Thyroid gland (tissue), 4 donors: ENCODE results near the gene KIF17. TPM values are rescaled to one million over a fixed set of nuclear protein-coding genes. Genes with fewer than 3 reads are reported as not detected.

ENCODE experiments used
- DNase-seq, 2 donors: peaks; one replicate each; pipeline ENCODE4 v3.0.0-alpha.2; 2019
- H3K27ac ChIP-seq, 3 donors: fragments of 200-600 bp; sonication (generic); 1 replicate in 2 of 3; 2 replicates in 1 of 3; pipeline ENCODE4 v1.5.1; 2016 to 2019; ENCODE audit warnings: mild to moderate bottlenecking in 1 of 3, moderate library complexity in 1 of 3
- H3K27me3 ChIP-seq: fragments of 200-600 bp; sonication (generic); one replicate; pipeline ENCODE4 v1.5.1; 2019
- H3K36me3 ChIP-seq, 2 donors: fragments of 200-600 bp; sonication (generic); one replicate each; pipeline ENCODE4 v1.5.1; 2016 to 2019
- H3K4me1 ChIP-seq, 2 donors: fragments of 200-600 bp; sonication (generic); one replicate each; pipeline ENCODE4 v1.5.1; 2017 to 2019
- H3K4me3 ChIP-seq, 3 donors: fragments of 200-600 bp; sonication (generic); replicated peaks in 1 of 3; 1 replicate in 2 of 3; 2 replicates in 1 of 3; pipeline ENCODE4 v1.5.1; 2016; ENCODE audit warnings: mild to moderate bottlenecking in 1 of 3
- H3K9me3 ChIP-seq: fragments of 200-600 bp; sonication (generic); one replicate; pipeline ENCODE4 v1.5.1; 2017
- POLR2A ChIP-seq, 2 donors: fragments of 450-650 bp; IDR thresholded peaks; one replicate each; pipeline ENCODE4 v1.6.1; 2017; ENCODE audit warnings: antibody characterized with exemption in 2 of 2, mild to moderate bottlenecking in 2 of 2, moderate library complexity in 1 of 2
- WGBS, 2 donors: methylation state at CpG; one replicate each; pipeline ENCODE4 v1.1.5; 2017; 5-methylcytosine and 5-hydroxymethylcytosine counted together
- intact Hi-C: fragments of 100-400 bp; cut with DNase I; formaldehyde crosslinking; loops from one replicate; pipeline ENCODE4 v1.15.1; 2023
- total RNA-seq, 4 donors: library from RNA; depleted of rRNA; stranded (reverse); fragments of >200 nt; gene quantifications; one replicate each; pipeline ENCODE4 v1.2.3, GENCODE V29; 2016
- TF ChIP-seq, protein P1 (sequence below), 6 experiments: fragments of 200-600 bp in 3 of 6; fragments of 450-650 bp in 3 of 6; sonication (generic) in 3 of 6; IDR thresholded peaks; one replicate each; pipeline ENCODE4 v1.5.1; 2016 to 2019; ENCODE audit warnings: antibody characterized with exemption in 6 of 6, mild to moderate bottlenecking in 2 of 6, inconsistent platforms in 1 of 6, moderate library complexity in 1 of 6

The KIF17 gene
- total RNA-seq, 4 donors from 2014 or later: 7.5 to 11.5 (median 8.6) TPM

DNA sequence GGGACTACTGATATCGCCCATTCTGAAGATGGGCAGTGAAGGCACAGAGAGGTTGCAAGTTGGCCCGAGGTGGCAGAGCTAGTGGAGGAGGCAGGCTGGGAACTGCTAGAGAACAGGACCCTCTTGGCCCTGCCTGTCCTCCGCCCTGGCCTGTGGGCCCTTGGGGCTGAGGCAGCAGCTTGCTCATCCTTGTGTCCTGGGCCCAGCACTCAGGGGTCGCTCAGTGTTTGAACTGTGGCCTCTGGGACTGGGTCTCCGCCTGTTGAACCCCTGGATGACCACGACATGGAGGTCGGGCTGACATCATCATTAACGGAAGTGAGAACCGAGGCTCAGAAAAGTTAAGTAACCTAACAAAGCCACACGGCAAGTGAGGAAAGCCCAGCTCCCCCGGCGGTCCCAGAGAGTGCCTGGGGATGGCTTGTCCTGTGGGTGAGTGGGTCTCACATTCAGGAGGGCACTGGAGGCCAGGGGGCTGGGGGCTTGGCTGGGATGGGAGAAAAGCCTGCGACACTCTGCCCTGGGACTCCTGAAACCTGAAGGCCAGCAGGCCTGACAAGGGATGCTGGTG is 33.7 kb downstream of the KIF17 start:
- TF ChIP-seq POLR2A (IDR thresholded peaks at IDR 0.05): no peak
- TF ChIP-seq, protein P1, sequence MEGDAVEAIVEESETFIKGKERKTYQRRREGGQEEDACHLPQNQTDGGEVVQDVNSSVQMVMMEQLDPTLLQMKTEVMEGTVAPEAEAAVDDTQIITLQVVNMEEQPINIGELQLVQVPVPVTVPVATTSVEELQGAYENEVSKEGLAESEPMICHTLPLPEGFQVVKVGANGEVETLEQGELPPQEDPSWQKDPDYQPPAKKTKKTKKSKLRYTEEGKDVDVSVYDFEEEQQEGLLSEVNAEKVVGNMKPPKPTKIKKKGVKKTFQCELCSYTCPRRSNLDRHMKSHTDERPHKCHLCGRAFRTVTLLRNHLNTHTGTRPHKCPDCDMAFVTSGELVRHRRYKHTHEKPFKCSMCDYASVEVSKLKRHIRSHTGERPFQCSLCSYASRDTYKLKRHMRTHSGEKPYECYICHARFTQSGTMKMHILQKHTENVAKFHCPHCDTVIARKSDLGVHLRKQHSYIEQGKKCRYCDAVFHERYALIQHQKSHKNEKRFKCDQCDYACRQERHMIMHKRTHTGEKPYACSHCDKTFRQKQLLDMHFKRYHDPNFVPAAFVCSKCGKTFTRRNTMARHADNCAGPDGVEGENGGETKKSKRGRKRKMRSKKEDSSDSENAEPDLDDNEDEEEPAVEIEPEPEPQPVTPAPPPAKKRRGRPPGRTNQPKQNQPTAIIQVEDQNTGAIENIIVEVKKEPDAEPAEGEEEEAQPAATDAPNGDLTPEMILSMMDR (IDR thresholded peaks at IDR 0.05): no peak
- Histone ChIP-seq H3K4me3 (no peak overlapping the region), H3K9me3 (no peaks in the 10 kb centered on the region), H3K4me1 (peaks cover 0 to 19% of the 10 kb centered on the region in 2 donors), H3K27ac (peak overlapping the region; percentile 72 to 76 (median 74)), H3K36me3 (no peaks in the 10 kb centered on the region), H3K27me3 (no peaks in the 10 kb centered on the region)
- no peak for DNase-seq
- intact Hi-C loops: no loop called here
- 62 to 86% methylated on average over 11 to 12 of the region's 13 CpGs for WGBS, 2 donors

DNA sequence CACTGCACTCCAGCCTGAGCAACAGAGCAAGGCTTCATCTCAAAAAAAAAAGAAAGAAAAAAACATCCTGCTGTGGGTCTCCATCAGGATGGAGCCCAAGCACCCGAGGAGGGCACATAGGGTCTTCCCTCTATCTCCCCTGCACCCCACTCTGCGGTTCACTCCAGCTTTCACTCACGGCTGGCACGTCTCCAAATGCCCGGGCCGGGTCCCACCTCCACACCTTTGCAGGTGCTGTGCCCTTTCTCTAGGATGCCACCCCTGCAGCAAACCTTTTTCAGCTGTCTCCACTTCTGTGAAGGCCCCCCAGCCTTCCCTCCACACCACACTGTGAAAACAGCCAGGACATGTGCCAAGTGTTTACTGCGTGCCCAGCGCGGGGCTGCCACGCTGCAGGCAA is 34.2 kb downstream of the KIF17 start:
- Histone ChIP-seq H3K27ac (peak overlapping the region in 1 of 3 donors; percentile 8), H3K36me3 (no peaks in the 10 kb centered on the region), H3K4me1 (peaks cover 0 to 14% of the 10 kb centered on the region in 2 donors), H3K4me3 (no peak overlapping the region), H3K27me3 (no peaks in the 10 kb centered on the region), H3K9me3 (no peaks in the 10 kb centered on the region)
- intact Hi-C loops: no loop called here
- DNase-seq: no peak
- 79 to 84% methylated on average over 10 of the region's 10 CpGs for WGBS, 2 donors
- TF ChIP-seq, protein P1 (IDR thresholded peaks at IDR 0.05): no peak
- no peak for TF ChIP-seq POLR2A (IDR thresholded peaks at IDR 0.05)

- no peak for DNase-seq
- H3K9me3 ChIP-seq: no peaks in the 10 kb centered on the region
- 71 to 78% methylated on average over 21 of the region's 24 CpGs for WGBS, 2 donors
- no peak overlapping the region for H3K4me3 ChIP-seq
- peaks cover 0 to 10% of the 10 kb centered on the region in 2 donors for H3K4me1 ChIP-seq
- intact Hi-C loops: no loop called here
- no peaks in the 10 kb centered on the region for H3K27me3 ChIP-seq
- no peak for TF ChIP-seq POLR2A (IDR thresholded peaks at IDR 0.05)
- TF ChIP-seq, protein P1 (IDR thresholded peaks at IDR 0.05): no peak
- no peaks in the 10 kb centered on the region for H3K36me3 ChIP-seq
- no peak overlapping the region for H3K27ac ChIP-seq
Observed at GRCh38 chr1:20682571-20683236, 35.1 kb downstream of the KIF17 start.

- DNase-seq: no peak
- intact Hi-C loops: no loop called here
- 92 to 99% methylated on average over 9 of the region's 9 CpGs for WGBS, 2 donors
- no peaks in the 10 kb centered on the region for H3K9me3 ChIP-seq
- H3K27me3 ChIP-seq: no peaks in the 10 kb centered on the region
- no peak overlapping the region for H3K27ac ChIP-seq
- no peaks in the 10 kb centered on the region for H3K36me3 ChIP-seq
- H3K4me1 ChIP-seq: peaks cover 0 to 10% of the 10 kb centered on the region in 2 donors
- TF ChIP-seq, protein P1 (IDR thresholded peaks at IDR 0.05): no peak
- no peak for TF ChIP-seq POLR2A (IDR thresholded peaks at IDR 0.05)
- no peak overlapping the region for H3K4me3 ChIP-seq
Observed at GRCh38 chr1:20681999-20682398, 35.8 kb downstream of the KIF17 start.

DNA sequence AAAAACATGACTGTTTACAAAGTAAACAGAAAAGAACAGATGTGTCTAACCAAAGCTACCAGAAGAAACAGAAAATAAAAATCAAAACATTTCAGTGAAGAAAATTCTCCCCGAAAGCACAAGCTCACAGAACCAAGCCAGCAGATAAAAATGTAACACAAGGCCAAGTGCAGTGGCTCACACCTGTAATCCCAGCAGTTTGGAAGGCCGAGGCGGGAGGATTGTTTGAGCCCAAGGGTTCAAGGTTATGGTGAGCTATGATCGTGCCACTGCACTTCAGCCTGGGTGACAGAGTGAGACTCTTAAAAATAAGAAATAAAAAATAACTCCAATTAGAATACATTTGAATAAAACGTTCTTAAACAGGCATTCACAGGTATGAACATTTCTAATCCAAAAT is 37.5 kb downstream of the KIF17 start:
- intact Hi-C loops: no loop called here

More for the DNA sequence above, 37.5 kb downstream of the KIF17 start:
- no peak for DNase-seq
- H3K9me3 ChIP-seq: no peaks in the 10 kb centered on the region
- H3K4me1 ChIP-seq: no peaks in the 10 kb centered on the region
- no peak overlapping the region for H3K4me3 ChIP-seq
- TF ChIP-seq, protein P1 (IDR thresholded peaks at IDR 0.05): no peak
- TF ChIP-seq POLR2A (IDR thresholded peaks at IDR 0.05): no peak
- no peak overlapping the region for H3K27ac ChIP-seq
- H3K36me3 ChIP-seq: no peaks in the 10 kb centered on the region
- 89 to 90% methylated on average over 5 of the region's 5 CpGs for WGBS, 2 donors
- no peaks in the 10 kb centered on the region for H3K27me3 ChIP-seq
